A549 (cell line): ENCODE measurements around the gene TTC33. TPM values are rescaled to one million over a fixed set of nuclear protein-coding genes. Genes with fewer than 3 reads are reported as not detected.

Source experiments
- ATAC-seq, 2 experiments: fragments of 200-7000 bp in 1 of 2; fragments of >200 bp in 1 of 2; cut with Nextera tagmentation in 1 of 2; cut with Tn5 transposase in 1 of 2; 3 replicates each; pipeline versions ENCODE4 v1.8.0 to v1.9.1; 2018 to 2020; ENCODE audit warnings: mild to moderate bottlenecking in 1 of 2, moderate library complexity in 1 of 2
- CTCF ChIA-PET: fragments of 300-600 bp; sonication (Branson Sonifier 250); formaldehyde crosslinking; extraction: SDS; loops from one replicate; lab custom pipeline; 2021; ENCODE audit warnings: antibody characterized with exemption, inconsistent platforms; lab: Yijun Ruan, JAX
- POLR2A ChIA-PET: fragments of 350-600 bp; formaldehyde crosslinking; extraction: SDS; loops from one replicate; lab custom pipeline; 2021; ENCODE audit warnings: antibody characterized with exemption, inconsistent platforms; lab: Yijun Ruan, JAX
- DNase-seq, 2 experiments: peaks; one replicate each; pipeline versions ENCODE4 v3.0.0 to v3.0.0-alpha.2; 2011 to 2016; ENCODE audit warnings: low read depth in 1 of 2, low spot score in 1 of 2
- FAIRE-seq: peaks from 2 replicates; lab custom pipeline; 2011; peaks lifted over from hg19 to GRCh38; lab: Jason Lieb, UNC
- H3K27ac ChIP-seq, 2 experiments: fragments of >200 bp; sonication (Bioruptor Twin); formaldehyde crosslinking; 3 replicates each; pipeline ENCODE4 v1.5.1; 2016 to 2017
- H3K4me1 ChIP-seq: fragments of >200 bp; sonication (Bioruptor Twin); formaldehyde crosslinking; 3 replicates; pipeline ENCODE4 v1.6.1; 2016
- H3K4me2 ChIP-seq: fragments of >200 bp; sonication (Bioruptor Twin); formaldehyde crosslinking; 3 replicates; pipeline ENCODE4 v1.6.1; 2016
- H3K4me3 ChIP-seq: fragments of >200 bp; sonication (Bioruptor Twin); formaldehyde crosslinking; 3 replicates; pipeline ENCODE4 v1.5.1; 2016
- H3K9me3 ChIP-seq: fragments of >200 bp; sonication (Bioruptor Twin); formaldehyde crosslinking; 3 replicates; pipeline ENCODE4 v1.6.1; 2016
- ATOH8 ChIP-seq: fragments of 250-450 bp; sonication (Bioruptor Pico); IDR thresholded peaks from 2 replicates; pipeline ENCODE4 v1.5.0; 2020; ENCODE audit warnings: low read depth, mild to moderate bottlenecking, moderate library complexity
- CEBPB ChIP-seq, 2 experiments: fragments of >200 bp in 1 of 2; sonication (Bioruptor Twin) in 1 of 2; formaldehyde crosslinking in 1 of 2; IDR thresholded peaks; 2 replicates each; pipeline ENCODE4 v1.6.1; 2012 to 2016
- CHD2 ChIP-seq: fragments of 150-350 bp; IDR thresholded peaks from 2 replicates; pipeline ENCODE4 v1.6.1; 2014; ENCODE audit warnings: low read length; ENCODE audit not compliant: partially characterized antibody
- CHD4 ChIP-seq: fragments of 200-600 bp; sonication (generic); IDR thresholded peaks from 2 replicates; pipeline ENCODE4 v1.6.1; 2016; ENCODE audit warnings: antibody characterized with exemption, mild to moderate bottlenecking, borderline replicate concordance
- CTCF ChIP-seq: fragments of >200 bp; sonication (Bioruptor Twin); formaldehyde crosslinking; IDR thresholded peaks from 3 replicates; pipeline ENCODE4 v1.5.1; 2016
- ELK1 ChIP-seq: fragments of 150-350 bp; IDR thresholded peaks from 2 replicates; pipeline ENCODE4 v1.6.1; 2014; ENCODE audit warnings: low read depth, mild to moderate bottlenecking, low read length
- ESRRA ChIP-seq: fragments of 150-350 bp; IDR thresholded peaks from 2 replicates; pipeline ENCODE4 v1.6.1; 2014; ENCODE audit warnings: mild to moderate bottlenecking, low read length, borderline replicate concordance
- FOXS1 ChIP-seq: fragments of 250-450 bp; sonication (Bioruptor Pico); IDR thresholded peaks from 2 replicates; pipeline ENCODE4 v1.5.0; 2020; ENCODE audit warnings: mild to moderate bottlenecking, moderate library complexity
- GATA3 ChIP-seq: IDR thresholded peaks from 2 replicates; pipeline ENCODE4 v1.6.1; 2012; ENCODE audit warnings: borderline replicate concordance
- HES2 ChIP-seq: fragments of >200 bp; sonication (Bioruptor Twin); formaldehyde crosslinking; IDR thresholded peaks from 2 replicates; pipeline ENCODE4 v1.6.1; 2016
- HOXB13 ChIP-seq: fragments of 250-450 bp; sonication (Bioruptor Pico); IDR thresholded peaks from 2 replicates; pipeline ENCODE4 v1.5.0; 2020; ENCODE audit warnings: low read depth, mild to moderate bottlenecking, moderate library complexity
- JUN ChIP-seq, 2 experiments: fragments of >200 bp; sonication (Bioruptor Twin); formaldehyde crosslinking; IDR thresholded peaks; 2 replicates in 1 of 2; 3 replicates in 1 of 2; pipeline ENCODE4 v1.6.1; 2016 to 2017
- KDM5A ChIP-seq: fragments of 200-600 bp; sonication (generic); IDR thresholded peaks from 2 replicates; pipeline ENCODE4 v1.6.1; 2016; ENCODE audit warnings: antibody characterized with exemption, mild to moderate bottlenecking
- MAX ChIP-seq: IDR thresholded peaks from 2 replicates; pipeline ENCODE4 v1.6.1; 2012
- NFE2L2 ChIP-seq: fragments of 150-350 bp; conservative IDR thresholded peaks from 2 replicates; pipeline ENCODE4 v1.6.1; 2014; ENCODE audit warnings: low read length
- NR3C1 ChIP-seq: fragments of >200 bp; sonication (Bioruptor Twin); formaldehyde crosslinking; IDR thresholded peaks from 3 replicates; pipeline ENCODE4 v1.6.1; 2017
- PBX3 ChIP-seq: IDR thresholded peaks from 2 replicates; pipeline ENCODE4 v1.6.1; 2012
- POLR2A ChIP-seq: IDR thresholded peaks from 2 replicates; pipeline ENCODE4 v1.6.1; 2012; ENCODE audit warnings: mild to moderate bottlenecking, low read length
- RCOR1 ChIP-seq: fragments of 150-350 bp; IDR thresholded peaks from 2 replicates; pipeline ENCODE4 v1.6.1; 2014; ENCODE audit warnings: antibody characterized with exemption, low read length, low read depth
- ZSCAN20 ChIP-seq: fragments of 250-450 bp; sonication (Bioruptor Pico); IDR thresholded peaks from 2 replicates; pipeline ENCODE4 v1.8.0; 2022; ENCODE audit warnings: mild to moderate bottlenecking, moderate library complexity
- WGBS: methylation state at CpG from one replicate; pipeline ENCODE4 v1.1.6; 2017; ENCODE audit errors: missing lambda C conversion rate; 5-methylcytosine and 5-hydroxymethylcytosine counted together
- polyA plus RNA-seq, 4 experiments: library from polyadenylated mRNA; depleted of rRNA in 3 of 4; stranded (reverse); fragments of >200 nt; fragmentation: RNase III in 1 of 4; extraction: RNeasy Plus Mini Kit Qiagen cat#74134 plus additional on column Dnase treatment in 1 of 4; gene quantifications; 2 replicates in 3 of 4; 3 replicates in 1 of 4; pipeline ENCODE4 v1.2.3, GENCODE V29; 2011 to 2017

Gene TTC33
- polyA plus RNA-seq, 2 of the 4 experiments (the other 2 are of a cell fraction): 17.1 to 19.8 TPM

- Histone ChIP-seq H3K4me3 (no peak overlapping the region), H3K4me2 (no peak overlapping the region), H3K27ac (no peak overlapping the region), H3K4me1 (no peaks in the 10 kb centered on the region), H3K9me3 (no peaks in the 10 kb centered on the region)
- TF ChIP-seq MAX: no peak
- no peak for TF ChIP-seq HES2
- TF ChIP-seq NR3C1: no peak
- POLR2A ChIA-PET: no interaction called here
- FAIRE-seq: no peak
- DNase-seq: no peak
- CTCF ChIA-PET: no interaction called here
- no peak for ATAC-seq
- 41% methylated on average over 2 of the region's 2 CpGs for WGBS
Observed at GRCh38 chr5:40626801-40627200, 129.0 kb downstream of the TTC33 start.

GRCh38 chr5:40623480-40624420 is 132.0 kb downstream of the TTC33 start:
- TF ChIP-seq ZSCAN20 (CRISPR knock-in tag): no peak
- TF ChIP-seq GATA3: no peak
- TF ChIP-seq HOXB13 (CRISPR knock-in tag): no peak
- TF ChIP-seq JUN (IDR thresholded peaks at IDR 0.05): no peak
- no peak for TF ChIP-seq ESRRA
- TF ChIP-seq PBX3: no peak
- TF ChIP-seq CHD2: no peak
- TF ChIP-seq KDM5A: no peak
- no peak for TF ChIP-seq FOXS1 (CRISPR knock-in tag)
- TF ChIP-seq NFE2L2: no peak
- TF ChIP-seq HES2: no peak
- TF ChIP-seq ELK1: no peak
- FAIRE-seq (no peak), ATAC-seq (no peak), DNase-seq (no peak)
- no peaks in the 10 kb centered on the region for H3K9me3 ChIP-seq
- ChIA-PET CTCF (interaction anchor here (0.6 kb wide), 1 partner anchor 30 kb away, joined by 3 read pairs; no protein-coding TSS in a partner anchor), POLR2A (no interaction called here)
- no peak overlapping the region for H3K27ac ChIP-seq
- H3K4me3 ChIP-seq: no peak overlapping the region
- no peak overlapping the region for H3K4me2 ChIP-seq
- 16% methylated on average over 2 of the region's 2 CpGs for WGBS
- peaks cover 7% of the 10 kb centered on the region; the same call in 1 of the 3 replicates for H3K4me1 ChIP-seq

GRCh38 chr5:40622463-40623252 is 133.1 kb downstream of the TTC33 start:
- ATAC-seq (no peak), FAIRE-seq (no peak), DNase-seq (no peak)
- H3K4me3 ChIP-seq: no peak overlapping the region
- H3K27ac ChIP-seq: no peak overlapping the region
- peaks cover 7% of the 10 kb centered on the region; the same call in 1 of the 3 replicates for H3K4me1 ChIP-seq
- H3K9me3 ChIP-seq: no peaks in the 10 kb centered on the region
- no peak overlapping the region for H3K4me2 ChIP-seq
- CTCF ChIA-PET: interaction anchor here (0.9 kb wide), 1 partner anchor 29 kb away, joined by 3 read pairs; no protein-coding TSS in a partner anchor
- 59% methylated on average over 2 of the region's 2 CpGs for WGBS
- TF ChIP-seq CHD4 (no peak), JUN (IDR thresholded peaks at IDR 0.05) (no peak), CEBPB (IDR thresholded peaks at IDR 0.05) (no peak), ATOH8 (CRISPR knock-in tag) (no peak), CHD2 (no peak), ELK1 (no peak), POLR2A (no peak), CTCF (no peak), RCOR1 (no peak)
- POLR2A ChIA-PET: no interaction called here
